HepG2 (cell line): Measurements from ENCODE around the gene FBP2. TPM values are rescaled to one million over a fixed set of nuclear protein-coding genes. Genes with fewer than 3 reads are reported as not detected.
A peak's percentile ranks its signal among the peaks of the same experiment; 100 is the strongest.

Source experiments
- ADNP ChIP-seq: sonication (generic); formaldehyde crosslinking; IDR thresholded peaks from 2 replicates; pipeline ENCODE4 v1.4.0; 2020; ENCODE audit warnings: missing genetic modification reagents
- ARNT ChIP-seq: fragments of 450-650 bp; IDR thresholded peaks from 2 replicates; pipeline ENCODE4 v1.6.1; 2017
- ATF1 ChIP-seq: IDR thresholded peaks from 2 replicates; pipeline ENCODE4 v1.6.1; 2016; ENCODE audit warnings: mild to moderate bottlenecking, control low read depth
- ELF1 ChIP-seq: sonication (generic); formaldehyde crosslinking; IDR thresholded peaks from 2 replicates; pipeline ENCODE4 v1.4.0; 2020; ENCODE audit warnings: missing genetic modification reagents
- KDM1A ChIP-seq: IDR thresholded peaks from 2 replicates; pipeline ENCODE4 v1.6.1; 2016; ENCODE audit warnings: missing compliant biosample characterization
- NAIF1 ChIP-seq: sonication (generic); formaldehyde crosslinking; IDR thresholded peaks from 2 replicates; pipeline ENCODE4 v1.5.0; 2020; ENCODE audit warnings: mild to moderate bottlenecking, missing genetic modification reagents, borderline replicate concordance
- PAF1 ChIP-seq: IDR thresholded peaks from 2 replicates; pipeline ENCODE4 v1.6.1; 2016; ENCODE audit warnings: missing genetic modification reagents, missing compliant biosample characterization
- PAWR ChIP-seq: sonication (generic); formaldehyde crosslinking; IDR thresholded peaks from 2 replicates; pipeline ENCODE4 v1.4.0; 2020; ENCODE audit warnings: missing genetic modification reagents, mild to moderate bottlenecking, borderline replicate concordance
- PHB2 ChIP-seq: fragments of 450-650 bp; IDR thresholded peaks from 2 replicates; pipeline ENCODE4 v1.6.1; 2018; ENCODE audit not compliant: partially characterized antibody
- SALL1 ChIP-seq: sonication (generic); formaldehyde crosslinking; IDR thresholded peaks from 2 replicates; pipeline ENCODE4 v1.8.0; 2022; ENCODE audit warnings: mild to moderate bottlenecking, missing genetic modification reagents
- STAG1 ChIP-seq: sonication (generic); formaldehyde crosslinking; IDR thresholded peaks from 2 replicates; pipeline ENCODE4 v1.4.0; 2020; ENCODE audit warnings: missing genetic modification reagents
- TEAD2 ChIP-seq: sonication (generic); formaldehyde crosslinking; IDR thresholded peaks from 2 replicates; pipeline ENCODE4 v1.9.0; 2021; ENCODE audit warnings: missing genetic modification reagents
- ZBTB8A ChIP-seq: sonication (generic); formaldehyde crosslinking; IDR thresholded peaks from 2 replicates; pipeline ENCODE4 v1.4.0; 2020; ENCODE audit warnings: mild to moderate bottlenecking, low read depth, missing genetic modification reagents, borderline replicate concordance
- ZFP37 ChIP-seq: sonication (generic); formaldehyde crosslinking; IDR thresholded peaks from 2 replicates; pipeline ENCODE4 v1.4.0; 2020; ENCODE audit warnings: missing genetic modification reagents, borderline replicate concordance
- ZNF7 ChIP-seq: IDR thresholded peaks from 2 replicates; pipeline ENCODE4 v1.6.1; 2016; ENCODE audit warnings: missing biosample characterization, missing genetic modification reagents
- polyA plus RNA-seq, 8 experiments: library from polyadenylated mRNA; depleted of rRNA in 3 of 8; stranded (reverse) in 7 of 8; unstranded in 1 of 8; fragments of >200 nt; fragmentation: Illumina TruSeq in 4 of 8; extraction: Trizol in 4 of 8; gene quantifications; 2 replicates each; pipeline versions ENCODE4 v1.2.1 to v1.2.3, GENCODE V29; 2011 to 2016; ENCODE audit warnings: low read depth in 4 of 8, missing spikeins in 1 of 8, mixed read lengths in 1 of 8; ENCODE audit not compliant: insufficient read depth in 1 of 8
- total RNA-seq, 5 experiments: library from RNA; depleted of rRNA; stranded (reverse); fragments of >200 nt; fragmentation: Illumina TruSeq; extraction: Trizol; gene quantifications; 2 replicates each; pipeline ENCODE4 v1.2.3, GENCODE V29; 2016; ENCODE audit warnings: low read depth in 1 of 5
- TF ChIP-seq, protein P1 (sequence below): sonication (generic); formaldehyde crosslinking; IDR thresholded peaks from 2 replicates; pipeline ENCODE4 v1.5.0; 2020; ENCODE audit warnings: mild to moderate bottlenecking, missing genetic modification reagents
- TF ChIP-seq, protein P2 (sequence below): sonication (generic); formaldehyde crosslinking; IDR thresholded peaks from 2 replicates; pipeline ENCODE4 v1.9.0; 2022; ENCODE audit warnings: missing genetic modification reagents, mild to moderate bottlenecking, borderline replicate concordance
- TF ChIP-seq, protein P3 (sequence below): sonication (generic); formaldehyde crosslinking; IDR thresholded peaks from 2 replicates; pipeline ENCODE4 v1.5.1; 2020; ENCODE audit warnings: mild to moderate bottlenecking, missing genetic modification reagents, moderate library complexity
- TF ChIP-seq, protein P4 (sequence below): sonication (generic); formaldehyde crosslinking; IDR thresholded peaks from 2 replicates; pipeline ENCODE4 v1.4.0; 2020; ENCODE audit warnings: mild to moderate bottlenecking, missing genetic modification reagents
- TF ChIP-seq, protein P5 (sequence below): sonication (generic); formaldehyde crosslinking; IDR thresholded peaks from 2 replicates; pipeline ENCODE4 v1.5.0; 2020; ENCODE audit warnings: missing genetic modification reagents, mild to moderate bottlenecking, borderline replicate concordance

The FBP2 gene
- total and polyA plus RNA-seq, 2 of the 13 experiments (the other 11 are each of a cell fraction or from before 2014, with no cell fraction given) = not detected

DNA sequence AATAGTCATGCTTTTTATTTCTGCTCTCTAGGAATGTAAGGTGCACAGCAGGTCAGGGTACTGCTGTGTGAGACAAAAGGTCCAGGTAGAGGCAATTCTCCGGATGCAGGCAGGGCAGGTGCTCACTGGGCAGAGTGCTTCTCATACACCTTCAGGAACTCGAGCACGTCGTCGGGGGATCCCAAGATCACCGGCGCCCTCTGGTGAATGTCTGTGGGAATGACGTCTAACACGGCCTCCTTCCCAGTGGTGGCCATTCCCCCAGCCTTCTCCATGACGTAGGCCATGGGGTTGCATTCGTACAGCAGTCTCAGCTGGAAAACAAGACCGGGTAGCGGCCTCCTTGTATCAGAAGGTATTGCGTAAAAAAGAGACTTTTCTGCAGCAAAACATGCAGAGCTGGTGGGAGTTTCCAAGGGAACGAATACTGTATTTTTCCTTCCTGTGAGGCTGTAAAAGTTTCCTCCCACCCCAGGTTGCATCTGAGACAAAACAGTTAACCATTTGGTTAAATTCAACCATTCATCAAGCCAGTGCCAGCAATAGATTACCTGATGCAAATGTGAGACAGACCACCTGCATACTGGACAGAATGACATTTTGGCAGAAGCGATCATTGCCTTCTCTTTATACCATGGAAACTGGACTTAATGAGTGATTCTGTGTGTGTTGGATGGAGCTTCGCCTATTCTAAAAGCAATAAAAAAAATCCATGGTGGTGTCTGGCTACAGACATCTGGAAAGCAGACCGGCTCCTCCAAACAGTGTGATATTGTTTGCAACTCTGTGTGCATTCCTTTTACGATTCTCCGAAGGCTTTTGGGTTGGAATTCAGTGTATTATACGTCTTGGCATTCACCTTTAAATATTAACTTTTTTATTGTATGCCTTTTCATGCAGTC lies 9.9 kb upstream of the FBP2 start (continued):
- TF ChIP-seq NAIF1 (CRISPR knock-in tag) = no peak
- TF ChIP-seq, protein P1, sequence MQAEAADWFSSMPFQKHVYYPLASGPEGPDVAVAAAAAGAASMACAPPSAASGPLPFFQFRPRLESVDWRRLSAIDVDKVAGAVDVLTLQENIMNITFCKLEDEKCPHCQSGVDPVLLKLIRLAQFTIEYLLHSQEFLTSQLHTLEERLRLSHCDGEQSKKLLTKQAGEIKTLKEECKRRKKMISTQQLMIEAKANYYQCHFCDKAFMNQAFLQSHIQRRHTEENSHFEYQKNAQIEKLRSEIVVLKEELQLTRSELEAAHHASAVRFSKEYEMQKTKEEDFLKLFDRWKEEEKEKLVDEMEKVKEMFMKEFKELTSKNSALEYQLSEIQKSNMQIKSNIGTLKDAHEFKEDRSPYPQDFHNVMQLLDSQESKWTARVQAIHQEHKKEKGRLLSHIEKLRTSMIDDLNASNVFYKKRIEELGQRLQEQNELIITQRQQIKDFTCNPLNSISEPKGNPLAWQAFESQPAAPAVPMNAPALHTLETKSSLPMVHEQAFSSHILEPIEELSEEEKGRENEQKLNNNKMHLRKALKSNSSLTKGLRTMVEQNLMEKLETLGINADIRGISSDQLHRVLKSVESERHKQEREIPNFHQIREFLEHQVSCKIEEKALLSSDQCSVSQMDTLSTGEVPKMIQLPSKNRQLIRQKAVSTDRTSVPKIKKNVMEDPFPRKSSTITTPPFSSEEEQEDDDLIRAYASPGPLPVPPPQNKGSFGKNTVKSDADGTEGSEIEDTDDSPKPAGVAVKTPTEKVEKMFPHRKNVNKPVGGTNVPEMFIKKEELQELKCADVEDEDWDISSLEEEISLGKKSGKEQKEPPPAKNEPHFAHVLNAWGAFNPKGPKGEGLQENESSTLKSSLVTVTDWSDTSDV (CRISPR knock-in tag) = no peak
- peak; percentile 68 for TF ChIP-seq SALL1 (CRISPR knock-in tag)
- no peak for TF ChIP-seq KDM1A (CRISPR knock-in tag)
- no peak for TF ChIP-seq ARNT
- no peak for TF ChIP-seq PAF1 (CRISPR knock-in tag)
- TF ChIP-seq, protein P2, sequence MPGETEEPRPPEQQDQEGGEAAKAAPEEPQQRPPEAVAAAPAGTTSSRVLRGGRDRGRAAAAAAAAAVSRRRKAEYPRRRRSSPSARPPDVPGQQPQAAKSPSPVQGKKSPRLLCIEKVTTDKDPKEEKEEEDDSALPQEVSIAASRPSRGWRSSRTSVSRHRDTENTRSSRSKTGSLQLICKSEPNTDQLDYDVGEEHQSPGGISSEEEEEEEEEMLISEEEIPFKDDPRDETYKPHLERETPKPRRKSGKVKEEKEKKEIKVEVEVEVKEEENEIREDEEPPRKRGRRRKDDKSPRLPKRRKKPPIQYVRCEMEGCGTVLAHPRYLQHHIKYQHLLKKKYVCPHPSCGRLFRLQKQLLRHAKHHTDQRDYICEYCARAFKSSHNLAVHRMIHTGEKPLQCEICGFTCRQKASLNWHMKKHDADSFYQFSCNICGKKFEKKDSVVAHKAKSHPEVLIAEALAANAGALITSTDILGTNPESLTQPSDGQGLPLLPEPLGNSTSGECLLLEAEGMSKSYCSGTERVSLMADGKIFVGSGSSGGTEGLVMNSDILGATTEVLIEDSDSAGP = 0 out of 2 replicates have a peak, but pooled peaks have one; percentile 24
- TF ChIP-seq STAG1 (CRISPR knock-in tag) = peak; percentile 76
- TF ChIP-seq PAWR (CRISPR knock-in tag) = no peak
- TF ChIP-seq, protein P3, sequence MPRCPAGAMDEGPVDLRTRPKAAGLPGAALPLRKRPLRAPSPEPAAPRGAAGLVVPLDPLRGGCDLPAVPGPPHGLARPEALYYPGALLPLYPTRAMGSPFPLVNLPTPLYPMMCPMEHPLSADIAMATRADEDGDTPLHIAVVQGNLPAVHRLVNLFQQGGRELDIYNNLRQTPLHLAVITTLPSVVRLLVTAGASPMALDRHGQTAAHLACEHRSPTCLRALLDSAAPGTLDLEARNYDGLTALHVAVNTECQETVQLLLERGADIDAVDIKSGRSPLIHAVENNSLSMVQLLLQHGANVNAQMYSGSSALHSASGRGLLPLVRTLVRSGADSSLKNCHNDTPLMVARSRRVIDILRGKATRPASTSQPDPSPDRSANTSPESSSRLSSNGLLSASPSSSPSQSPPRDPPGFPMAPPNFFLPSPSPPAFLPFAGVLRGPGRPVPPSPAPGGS (CRISPR knock-in tag) = 0 out of 2 replicates have a peak, but pooled peaks have one; percentile 60
- peak; percentile 76 for TF ChIP-seq ATF1
- no peak for TF ChIP-seq ZNF7
- TF ChIP-seq PHB2 = no peak
- TF ChIP-seq ELF1 = no peak
- TF ChIP-seq, protein P4, sequence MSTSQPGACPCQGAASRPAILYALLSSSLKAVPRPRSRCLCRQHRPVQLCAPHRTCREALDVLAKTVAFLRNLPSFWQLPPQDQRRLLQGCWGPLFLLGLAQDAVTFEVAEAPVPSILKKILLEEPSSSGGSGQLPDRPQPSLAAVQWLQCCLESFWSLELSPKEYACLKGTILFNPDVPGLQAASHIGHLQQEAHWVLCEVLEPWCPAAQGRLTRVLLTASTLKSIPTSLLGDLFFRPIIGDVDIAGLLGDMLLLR (CRISPR knock-in tag) = 0 out of 2 replicates have a peak, but pooled peaks have one; percentile 44
- TF ChIP-seq, protein P5, sequence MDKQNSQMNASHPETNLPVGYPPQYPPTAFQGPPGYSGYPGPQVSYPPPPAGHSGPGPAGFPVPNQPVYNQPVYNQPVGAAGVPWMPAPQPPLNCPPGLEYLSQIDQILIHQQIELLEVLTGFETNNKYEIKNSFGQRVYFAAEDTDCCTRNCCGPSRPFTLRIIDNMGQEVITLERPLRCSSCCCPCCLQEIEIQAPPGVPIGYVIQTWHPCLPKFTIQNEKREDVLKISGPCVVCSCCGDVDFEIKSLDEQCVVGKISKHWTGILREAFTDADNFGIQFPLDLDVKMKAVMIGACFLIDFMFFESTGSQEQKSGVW (CRISPR knock-in tag) = no peak
- no peak for TF ChIP-seq ADNP (CRISPR knock-in tag)
- TF ChIP-seq ZBTB8A = no peak
- no peak for TF ChIP-seq TEAD2 (CRISPR knock-in tag)
- no peak for TF ChIP-seq ZFP37
